Colon (tissue), 2 donors: ENCODE measurements around the gene CCNB1IP1.
A peak's percentile ranks its signal among the peaks of the same experiment; 100 is the strongest.
"Not testable (repeated sequence)": the region's sequence is repeated elsewhere in the genome, so short reads cannot be mapped to it uniquely, and the experiment has no call there.

Source experiments
- FAIRE-seq: peaks from 2 replicates; lab custom pipeline; 2012; peaks lifted over from hg19 to GRCh38; lab: Jason Lieb, UNC
- donor health status: control.
- donor health status: control.

Gene CCNB1IP1

DNA sequence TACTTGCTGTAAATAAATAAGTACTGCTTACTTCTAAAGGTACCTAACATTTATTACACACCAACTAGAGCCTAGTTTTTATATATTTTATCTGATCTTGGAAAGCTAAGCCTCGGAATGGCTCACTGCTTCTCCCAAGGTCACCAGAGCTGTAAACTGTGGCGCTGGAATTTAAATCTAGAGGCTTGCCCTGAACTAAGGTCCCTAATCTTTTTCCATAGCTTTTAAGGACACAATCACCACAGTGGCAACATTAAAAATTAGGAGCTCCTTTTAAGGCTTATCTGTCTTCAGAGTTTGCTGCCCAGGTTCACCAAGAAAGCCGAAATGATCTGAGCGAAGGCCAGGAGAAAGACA, 670 bp downstream of the CCNB1IP1 start:
- no peak for FAIRE-seq

DNA sequence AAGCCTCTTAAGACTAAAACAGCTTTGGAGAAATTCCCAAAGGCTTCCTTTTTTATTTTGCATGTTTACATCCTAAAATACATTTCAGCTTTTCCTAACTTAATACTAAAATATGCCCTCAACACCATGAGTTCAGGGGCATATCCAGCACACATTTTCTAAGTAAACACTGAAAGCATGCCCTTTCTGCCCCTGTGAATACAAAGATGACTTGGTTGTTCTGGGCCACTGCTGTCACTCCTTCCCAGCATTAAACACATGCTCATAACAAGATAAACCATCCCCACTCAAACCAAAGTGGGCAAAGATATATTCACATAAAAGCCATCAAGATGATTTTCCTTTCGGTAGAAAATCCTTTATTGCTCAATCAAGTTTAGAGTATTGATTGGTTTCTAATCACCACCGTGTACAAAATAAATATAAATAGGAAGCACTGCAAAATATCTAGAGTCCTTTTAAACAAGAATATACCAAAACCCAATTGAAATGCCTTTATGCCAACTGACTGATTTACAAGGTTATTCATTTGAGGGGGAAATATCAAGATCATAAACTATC, 1.9 kb downstream of the CCNB1IP1 start:
- FAIRE-seq: no peak

DNA sequence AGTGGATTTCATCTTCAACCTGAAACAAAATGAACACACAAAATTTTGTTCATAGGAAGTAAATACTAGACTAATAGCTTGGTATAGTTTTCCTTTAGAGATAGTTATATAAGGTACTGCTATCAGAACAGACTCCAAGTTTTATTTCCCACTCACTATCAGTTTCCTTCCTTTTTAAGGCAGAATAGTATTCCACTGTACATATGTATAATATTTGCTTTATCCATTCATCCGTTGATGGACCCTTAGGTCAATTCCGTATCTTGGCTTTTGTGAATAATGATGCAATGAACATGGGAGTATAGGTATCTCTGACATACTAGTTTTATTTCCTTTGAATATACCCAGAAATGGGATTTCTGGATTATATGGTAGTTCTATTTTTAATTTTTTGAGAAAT, 3.7 kb downstream of the CCNB1IP1 start:
- no peak for FAIRE-seq

DNA sequence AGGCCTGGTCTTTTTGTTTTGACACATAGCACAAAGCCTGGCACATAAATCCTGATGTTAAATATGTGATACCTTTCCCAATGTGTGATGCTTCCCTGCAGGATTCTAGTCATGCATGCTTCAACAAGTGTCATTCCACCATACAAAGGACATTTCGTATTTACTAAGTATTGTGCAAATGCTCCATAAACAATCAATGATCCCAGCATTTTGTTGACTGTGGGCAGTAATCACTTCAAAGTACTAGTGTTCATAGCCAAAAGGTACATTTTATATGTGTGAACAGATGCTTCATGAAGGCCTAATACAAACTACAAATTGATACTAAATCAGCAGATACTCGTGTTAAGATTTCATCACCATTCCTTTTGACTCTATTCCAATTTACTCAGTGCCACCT, 4.4 kb downstream of the CCNB1IP1 start:
- FAIRE-seq: no peak

DNA sequence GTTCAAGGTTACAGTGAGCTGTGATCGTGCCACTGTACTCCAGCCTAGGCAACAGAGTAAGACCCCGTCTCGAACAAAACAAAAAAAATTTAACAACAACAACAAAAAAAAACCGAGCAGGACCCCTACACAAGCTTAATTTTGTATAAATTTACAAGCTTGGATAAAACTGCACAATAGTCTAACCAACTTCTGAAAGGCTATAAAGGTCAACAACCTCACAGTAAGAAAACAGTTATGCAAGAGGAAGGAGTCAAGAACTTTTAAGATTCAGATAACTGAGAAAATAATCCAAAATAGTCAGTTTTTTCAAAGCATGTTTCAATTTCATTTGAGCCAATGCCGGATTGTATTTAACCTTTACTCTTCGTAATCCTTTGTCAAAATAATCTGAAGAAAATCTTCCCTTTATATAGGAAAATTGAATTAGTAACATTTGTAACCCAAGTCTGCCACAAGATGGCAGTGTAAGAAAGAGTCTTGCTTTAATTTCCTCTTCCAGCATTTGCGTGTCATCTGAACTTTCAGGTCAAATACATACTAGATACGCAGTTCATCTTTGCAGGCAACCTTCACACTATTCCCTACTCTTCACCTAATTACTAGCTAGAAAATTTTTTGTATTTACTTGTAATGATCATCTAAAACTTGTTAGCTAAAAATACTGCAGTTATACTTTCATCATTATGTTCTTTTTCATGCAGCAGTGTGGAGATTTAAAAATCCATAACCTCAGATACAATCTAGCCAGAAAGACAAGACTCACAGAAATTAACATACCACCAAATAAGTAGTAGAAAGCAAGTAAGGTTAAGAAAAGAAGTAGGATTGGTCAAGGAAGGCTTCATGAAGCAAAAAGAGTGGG, 5.8 kb downstream of the CCNB1IP1 start:
- FAIRE-seq: peak; percentile 95

DNA sequence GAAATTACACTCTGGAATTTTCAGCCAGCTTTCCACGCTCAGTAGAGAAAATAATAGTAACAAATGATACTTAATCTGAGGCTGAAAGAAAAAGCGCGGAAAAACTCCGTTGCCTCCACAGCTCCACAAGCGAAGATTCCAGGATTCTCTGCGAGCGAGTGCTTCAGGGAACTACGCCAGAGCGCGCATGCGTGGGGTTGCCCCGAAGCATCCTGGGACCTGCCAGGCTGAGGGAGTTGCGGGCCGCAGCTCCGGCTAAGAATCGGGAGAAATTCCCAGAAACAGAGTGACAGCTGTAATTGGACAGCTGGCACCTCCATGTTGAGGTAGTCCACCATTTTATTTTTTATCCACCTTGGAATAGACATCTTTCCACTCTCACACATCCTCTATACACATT, 15.4 kb downstream of the CCNB1IP1 start:
- FAIRE-seq: no peak

DNA sequence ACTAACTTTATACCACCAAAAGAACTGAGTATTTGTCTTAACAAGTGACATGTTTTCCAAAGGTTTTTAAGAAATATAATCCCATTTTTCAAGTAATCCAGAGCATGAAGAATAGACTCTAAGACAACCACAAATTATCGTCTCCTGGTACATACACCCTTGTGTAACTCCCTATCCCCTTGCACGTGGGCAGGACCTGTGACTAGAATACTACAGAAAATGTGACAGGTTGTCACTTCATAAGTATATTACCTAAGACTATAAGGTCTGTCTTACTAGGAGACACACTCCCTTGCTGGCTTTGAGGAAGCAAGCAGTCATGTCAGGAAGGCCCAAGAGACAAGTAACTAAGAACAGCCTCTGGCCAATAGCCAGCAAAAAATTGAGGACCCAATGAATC, 19.1 kb downstream of the CCNB1IP1 start:
- FAIRE-seq: no peak

DNA sequence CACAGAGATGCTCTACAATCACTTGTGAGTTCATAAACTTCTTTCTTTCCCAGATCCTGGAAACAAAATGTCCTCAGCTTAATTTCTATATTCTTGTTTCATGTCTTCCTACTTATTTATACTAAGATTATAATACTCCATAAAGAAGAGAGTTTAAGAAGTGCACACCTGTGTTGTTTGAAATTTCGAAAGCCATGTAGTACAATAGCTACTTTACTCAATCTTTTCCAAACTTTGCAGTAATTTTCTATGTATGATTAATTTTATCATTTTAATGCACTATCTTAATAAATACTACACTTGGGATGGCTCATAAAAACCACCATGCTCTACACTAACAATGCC, 27.0 kb downstream of the CCNB1IP1 start:
- no peak for FAIRE-seq

DNA sequence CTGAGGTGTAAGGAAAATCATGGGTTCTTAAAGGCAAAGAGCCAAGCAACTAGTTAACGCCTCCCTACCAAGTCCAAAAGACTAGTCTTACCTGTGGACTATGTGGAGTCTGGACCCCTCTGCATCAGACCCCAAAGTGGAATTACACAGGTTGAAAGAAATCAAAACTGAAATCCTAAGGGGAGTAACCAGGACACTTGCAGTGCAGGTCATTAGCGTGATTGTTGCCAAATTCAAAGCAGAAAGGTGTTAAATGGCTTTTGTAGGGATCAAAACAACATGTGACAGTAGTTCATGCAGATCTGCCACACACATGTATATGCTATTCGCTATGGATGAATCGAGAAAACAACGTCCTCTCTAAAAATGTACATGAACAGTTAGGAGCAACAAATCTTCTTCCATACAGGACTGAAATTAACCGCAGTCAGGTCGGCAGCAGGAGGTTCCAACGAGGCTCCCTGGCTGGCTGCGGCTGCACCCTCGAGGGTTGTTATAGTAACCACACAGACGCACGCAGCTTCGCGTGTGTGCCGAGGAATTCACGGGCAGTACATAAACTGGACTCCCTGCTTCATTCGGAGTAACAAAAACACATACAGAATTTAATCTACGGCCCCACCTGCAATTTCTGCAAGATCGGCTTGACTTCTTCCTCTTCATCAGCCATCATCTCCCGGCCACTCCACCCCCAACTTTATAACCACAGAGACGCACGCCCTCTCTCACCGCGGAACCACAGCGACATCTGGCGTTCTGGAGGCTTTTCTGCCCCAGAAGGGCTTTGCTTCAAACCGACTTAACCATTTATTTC, 27.6 kb downstream of the CCNB1IP1 start, which contains the start of gene TTC5:
Gene TTC5 (minus strand): TSS at position 687 of the 814 bp plus-strand sequence. CDS start 14 bp downstream, at position 673.
- FAIRE-seq: no peak

DNA sequence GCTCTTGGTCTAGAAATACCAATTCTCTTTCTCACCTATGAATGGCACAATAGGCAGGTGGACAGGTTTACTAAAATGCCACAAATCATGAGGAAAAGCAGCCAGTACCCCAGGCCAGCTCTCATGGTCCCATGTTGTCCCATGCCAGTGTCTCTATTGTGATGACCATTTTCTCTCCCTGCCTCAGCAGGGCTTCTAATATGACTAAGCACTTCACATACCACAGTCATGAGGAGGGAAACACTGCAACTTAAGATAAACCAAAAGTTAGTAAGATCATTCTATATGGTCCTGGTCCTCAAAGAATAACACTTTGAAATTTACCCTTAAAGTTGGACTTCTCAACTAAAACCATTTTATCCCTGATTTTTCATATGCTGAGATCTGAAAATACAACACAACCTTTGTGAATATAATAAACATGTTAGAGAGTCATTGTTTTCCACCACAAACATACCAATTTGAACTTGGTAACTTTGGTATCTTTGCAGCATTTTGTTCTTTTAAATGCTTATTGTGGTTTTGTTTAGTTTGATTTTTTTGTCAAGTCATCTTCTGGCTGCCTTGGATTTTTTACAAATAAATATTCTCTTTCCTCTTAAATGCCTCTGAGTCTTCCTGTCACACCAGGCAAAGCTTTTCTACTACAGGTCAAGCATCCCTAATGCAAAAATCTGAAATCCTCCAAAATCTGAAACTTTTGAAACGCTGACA, 30.9 kb downstream of the CCNB1IP1 start:
- FAIRE-seq: no peak

DNA sequence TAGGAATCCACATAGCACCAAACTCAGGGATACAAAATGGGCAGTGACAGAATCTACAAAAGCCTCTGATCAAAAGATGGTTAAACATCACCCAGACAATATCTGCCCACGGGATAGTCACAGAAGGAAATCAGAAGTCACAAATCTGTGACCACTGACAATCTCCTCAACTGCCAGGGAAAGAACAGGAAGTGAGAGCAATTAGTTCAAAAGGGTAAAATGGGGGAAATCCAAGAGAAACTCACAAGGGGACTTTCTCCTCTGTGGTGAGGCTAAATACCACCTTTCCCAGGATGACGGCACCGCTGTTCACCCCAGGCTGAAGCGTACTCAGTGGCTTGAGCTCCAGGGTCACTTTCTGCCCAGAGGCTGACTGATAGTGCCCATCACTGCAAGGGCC, 38.0 kb downstream of the CCNB1IP1 start:
- no peak for FAIRE-seq

DNA sequence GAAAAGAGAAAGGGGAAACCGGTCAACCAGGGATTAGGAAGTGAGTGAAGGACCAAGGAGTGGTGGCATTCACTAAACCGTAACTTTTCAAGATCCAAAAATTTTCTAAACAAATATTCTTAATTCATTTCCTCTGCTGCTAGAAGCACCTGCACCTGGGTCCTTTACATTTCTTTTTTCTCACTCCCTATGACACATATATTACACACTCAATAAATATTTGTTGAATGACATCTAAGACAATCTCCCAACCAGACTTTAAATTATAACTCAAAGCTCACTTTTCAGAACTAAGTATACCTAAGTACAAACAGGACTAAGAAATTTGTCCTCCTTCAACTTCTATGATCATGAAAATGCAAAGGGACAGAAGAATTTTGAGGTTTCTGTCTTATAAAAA, 38.4 kb downstream of the CCNB1IP1 start:
- FAIRE-seq: no peak

DNA sequence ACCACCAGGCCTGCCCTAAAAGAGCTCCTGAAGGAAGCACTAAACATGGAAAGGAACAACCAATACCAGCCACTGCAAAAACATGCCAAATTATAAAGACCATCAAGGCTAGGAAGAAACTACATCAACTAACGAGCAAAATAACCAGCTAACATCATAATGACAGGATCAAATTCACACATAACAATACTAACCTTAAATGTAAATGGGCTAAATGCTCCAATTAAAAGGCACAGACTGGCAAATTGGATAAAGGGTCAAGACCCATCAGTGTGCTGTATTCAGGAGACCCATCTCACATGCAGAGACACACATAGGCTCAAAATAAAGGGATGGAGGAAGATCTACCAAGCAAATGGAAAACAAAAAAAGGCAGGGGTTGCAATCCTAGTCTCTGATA, 51.1 kb downstream of the CCNB1IP1 start:
- not testable (repeated sequence) for FAIRE-seq

DNA sequence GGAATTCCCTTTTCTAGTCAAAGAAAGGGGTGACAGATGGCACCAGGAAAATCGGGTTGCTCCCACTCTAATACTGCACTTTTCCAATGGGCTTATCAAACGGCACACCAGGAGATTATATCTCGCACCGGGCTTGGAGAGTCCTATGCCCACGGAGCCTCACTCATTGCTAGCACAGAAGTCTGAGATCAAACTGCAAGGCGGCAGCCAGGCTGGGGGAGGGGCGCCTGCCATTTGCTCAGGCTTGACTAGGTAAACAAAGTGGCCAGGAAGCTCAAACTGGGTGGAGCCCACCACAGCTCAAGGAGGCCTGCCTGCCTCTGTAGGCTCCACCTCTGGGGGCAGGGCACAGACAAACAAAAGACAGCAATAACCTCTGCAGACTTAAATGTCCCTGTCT, 52.8 kb downstream of the CCNB1IP1 start:
- not testable (repeated sequence) for FAIRE-seq

DNA sequence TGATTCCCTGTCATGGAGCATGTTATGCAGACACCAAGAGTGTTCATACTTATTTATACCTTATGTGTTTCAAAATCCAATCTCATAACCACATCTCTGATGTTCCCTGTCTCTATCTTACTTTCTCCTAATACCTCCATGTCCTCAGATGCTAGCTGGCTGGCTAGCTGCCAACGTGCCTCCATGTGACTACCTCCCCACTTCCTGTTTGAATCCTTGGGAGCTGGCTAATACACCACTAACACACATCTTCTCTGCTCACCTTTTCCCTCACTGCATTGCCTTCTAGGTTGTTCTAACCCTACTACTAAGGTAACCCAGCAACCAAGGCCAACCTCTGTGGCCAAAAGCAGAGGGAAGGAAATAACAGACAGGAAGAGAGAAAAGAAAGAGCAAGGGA, 54.7 kb downstream of the CCNB1IP1 start:
- FAIRE-seq: no peak

DNA sequence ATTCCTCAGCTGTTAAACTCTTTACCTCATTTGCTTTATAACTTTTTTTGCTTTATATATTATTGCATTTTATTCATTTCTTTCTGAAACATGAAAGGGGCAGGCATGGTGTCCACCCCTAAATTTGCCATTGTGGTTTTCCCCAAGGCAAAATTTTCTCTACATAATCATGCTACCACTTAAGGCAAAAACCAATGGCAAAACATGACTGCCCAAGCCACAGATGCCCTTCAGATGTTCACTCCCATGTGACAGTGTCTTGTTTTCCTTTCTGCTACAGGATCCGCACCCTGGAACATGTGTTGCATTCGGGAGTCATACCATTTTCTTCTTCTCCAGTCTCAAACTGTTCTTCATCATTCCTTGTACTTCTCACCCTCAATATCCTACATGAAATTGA, 55.7 kb downstream of the CCNB1IP1 start:
- FAIRE-seq: no peak

DNA sequence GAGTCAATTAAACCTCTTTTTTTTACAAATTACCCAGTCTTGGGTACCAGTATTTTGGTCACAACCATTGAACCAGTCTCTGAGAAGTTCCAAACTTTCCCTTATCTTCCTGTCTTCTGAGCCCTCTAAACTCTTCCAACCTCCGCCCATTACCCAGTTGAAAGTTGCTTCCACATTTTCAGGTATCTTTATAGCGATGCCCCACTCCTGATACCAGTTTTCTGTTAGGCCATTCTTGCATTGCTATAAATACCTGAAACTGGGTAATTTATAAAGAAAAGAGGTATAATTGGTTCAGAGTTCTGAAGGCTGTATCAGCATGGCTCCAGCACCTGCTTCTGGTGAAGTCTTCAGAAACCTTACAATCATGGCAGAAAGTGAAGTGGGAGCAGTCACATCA, 59.0 kb downstream of the CCNB1IP1 start:
- no peak for FAIRE-seq

DNA sequence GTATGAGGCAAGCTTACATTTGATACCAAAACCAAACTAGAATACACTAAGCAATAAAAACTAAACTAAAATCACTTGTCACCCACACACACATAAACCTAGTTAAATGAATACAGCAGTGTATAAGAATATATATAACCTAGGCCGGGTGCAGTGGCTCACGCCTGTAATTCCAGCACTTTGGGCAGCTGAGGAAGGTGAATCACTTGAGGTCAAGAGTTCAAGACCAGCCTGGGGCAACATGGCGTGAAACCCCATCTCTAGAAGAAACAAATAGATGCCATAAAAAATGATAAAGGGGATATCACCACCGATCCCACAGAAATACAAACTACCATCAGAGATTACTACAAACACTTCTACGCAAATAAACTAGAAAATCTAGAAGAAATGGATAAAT, 68.7 kb downstream of the CCNB1IP1 start:
- FAIRE-seq: not testable (repeated sequence)

DNA sequence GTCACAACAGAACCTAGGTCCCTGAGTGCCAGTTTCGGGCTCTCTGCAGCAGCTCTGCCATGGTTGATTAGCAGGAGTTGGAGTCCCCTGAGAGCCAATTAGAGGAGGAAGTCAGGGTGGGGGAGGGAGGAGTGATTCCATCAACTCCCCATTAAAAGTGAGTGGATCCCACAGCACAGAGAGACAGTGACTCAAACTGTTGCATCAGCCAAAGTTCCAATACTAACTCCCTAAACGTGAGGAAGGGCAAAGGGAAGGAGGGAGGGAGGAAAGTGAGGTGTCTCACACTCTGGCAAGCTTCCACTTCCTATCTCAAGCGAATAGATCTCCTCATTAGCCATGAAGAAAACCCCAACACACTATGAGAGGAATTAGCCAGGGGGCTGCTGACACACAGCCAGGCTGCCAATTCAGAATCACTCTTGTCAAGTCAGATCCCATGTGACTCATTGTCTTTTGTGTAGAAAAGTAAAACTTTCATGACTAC, 70.4 kb downstream of the CCNB1IP1 start:
- no peak for FAIRE-seq
